H1 (cell line): ENCODE results near the gene HOXC11. TPM values are rescaled to one million over a fixed set of nuclear protein-coding genes. Genes with fewer than 3 reads are reported as not detected.
A peak's percentile ranks its signal among the peaks of the same experiment; 100 is the strongest.

Source experiments
- CTCF ChIA-PET: fragments of 300-600 bp; sonication (Branson Sonifier 250); formaldehyde crosslinking; loops from one replicate; lab custom pipeline; 2021; ENCODE audit not compliant: partially characterized antibody; lab: Charles Lee
- POLR2A ChIA-PET: fragments of 300-600 bp; sonication (Branson Sonifier 250); formaldehyde crosslinking; loops from one replicate; lab custom pipeline; 2021; ENCODE audit warnings: inconsistent platforms; ENCODE audit not compliant: partially characterized antibody; lab: Charles Lee
- DNase-seq, 2 experiments: peaks; one replicate each; pipeline versions ENCODE4 v3.0.0 to v3.0.0-alpha.2; 2010 to 2022; ENCODE audit warnings: low spot score in 2 of 2, low read depth in 1 of 2, mixed read lengths in 1 of 2
- FAIRE-seq: peaks from 2 replicates; lab custom pipeline; 2011; peaks lifted over from hg19 to GRCh38; lab: Jason Lieb, UNC
- H2AFZ ChIP-seq: 2 replicates; pipeline ENCODE4 v1.8.1; 2012; ENCODE audit warnings: low read length, inconsistent platforms
- H2AK5ac ChIP-seq: 2 replicates; pipeline ENCODE4 v1.6.1; 2013; ENCODE audit warnings: low read depth, low read length
- H2BK120ac ChIP-seq: replicated peaks from 2 replicates; pipeline ENCODE3; 2013; ENCODE audit warnings: low read depth, low read length, inconsistent platforms
- H2BK12ac ChIP-seq: 2 replicates; pipeline ENCODE4 v1.6.1; 2013; ENCODE audit warnings: low read depth, low read length
- H2BK15ac ChIP-seq: 2 replicates; pipeline ENCODE4 v1.6.1; 2013; ENCODE audit warnings: low read length
- H2BK20ac ChIP-seq: 2 replicates; pipeline ENCODE4 v1.6.1; 2013; ENCODE audit warnings: low read length
- H2BK5ac ChIP-seq: 2 replicates; pipeline ENCODE4 v1.6.1; 2013; ENCODE audit warnings: low read depth, low read length
- H3K14ac ChIP-seq: 2 replicates; pipeline ENCODE4 v1.6.1; 2013; ENCODE audit warnings: inconsistent platforms; ENCODE audit not compliant: insufficient read length
- H3K18ac ChIP-seq: 2 replicates; pipeline ENCODE4 v1.6.1; 2013; ENCODE audit warnings: low read length; ENCODE audit errors: extremely low read depth
- H3K23ac ChIP-seq: 2 replicates; pipeline ENCODE4 v1.6.1; 2013; ENCODE audit warnings: inconsistent platforms; ENCODE audit not compliant: insufficient read length
- H3K23me2 ChIP-seq: 2 replicates; pipeline ENCODE4 v1.6.1; 2013; ENCODE audit warnings: low read depth, low read length
- H3K27ac ChIP-seq: 2 replicates; pipeline ENCODE4 v1.6.1; 2011; ENCODE audit warnings: low read depth, low read length, inconsistent platforms
- H3K27me3 ChIP-seq, 4 experiments: replicated peaks in 1 of 4; 1 replicate in 1 of 4; 2 replicates in 3 of 4; pipeline versions ENCODE4 v1.6.1 to v1.8.1; 2011 to 2013; ENCODE audit warnings: low read length in 3 of 4, mild to moderate bottlenecking in 3 of 4, inconsistent platforms in 2 of 4, mixed read lengths in 2 of 4, moderate library complexity in 1 of 4; ENCODE audit not compliant: control insufficient read depth in 3 of 4, insufficient read depth in 3 of 4; ENCODE audit errors: extremely low read depth in 1 of 4
- H3K36me3 ChIP-seq, 4 experiments: 2 replicates each; pipeline versions ENCODE4 v1.6.1 to v1.8.1; 2011 to 2013; ENCODE audit warnings: mild to moderate bottlenecking in 4 of 4, low read length in 3 of 4, moderate library complexity in 2 of 4, control low read depth in 1 of 4, inconsistent platforms in 1 of 4; ENCODE audit not compliant: insufficient read depth in 4 of 4, control insufficient read depth in 2 of 4
- H3K4ac ChIP-seq: replicated peaks from 2 replicates; pipeline ENCODE3; 2013; ENCODE audit warnings: low read length, low read depth, mixed read lengths, inconsistent platforms; ENCODE audit not compliant: insufficient read length
- H3K4me1 ChIP-seq, 4 experiments: replicated peaks in 1 of 4; 1 replicate in 1 of 4; 2 replicates in 3 of 4; pipeline versions ENCODE4 v1.6.1 to v1.8.1; 2011 to 2013; ENCODE audit warnings: low read length in 3 of 4, inconsistent platforms in 2 of 4, mixed read lengths in 1 of 4; ENCODE audit not compliant: insufficient read depth in 4 of 4, control insufficient read depth in 3 of 4
- H3K4me2 ChIP-seq, 2 experiments: 2 replicates each; pipeline versions ENCODE4 v1.6.1 to v1.8.1; 2011 to 2013; ENCODE audit warnings: low read depth in 2 of 2, low read length in 2 of 2, control low read depth in 1 of 2, inconsistent platforms in 1 of 2, mild to moderate bottlenecking in 1 of 2; ENCODE audit not compliant: insufficient read depth in 1 of 2
- H3K4me3 ChIP-seq, 4 experiments: fragments of 200-600, 300-600 bp in 1 of 4; sonication (generic), shearing (Covaris generic), sonication (Bioruptor Twin) in 1 of 4; 2 replicates each; pipeline versions ENCODE4 v1.5.1 to v1.8.1; 2011 to 2016; ENCODE audit warnings: low read length in 4 of 4, low read depth in 3 of 4, control low read depth in 2 of 4, inconsistent platforms in 2 of 4, mild to moderate bottlenecking in 2 of 4, mixed read lengths in 1 of 4, moderate library complexity in 1 of 4; ENCODE audit not compliant: insufficient read depth in 2 of 4; ENCODE audit errors: extremely low read depth in 1 of 4
- H3K56ac ChIP-seq: replicated peaks from 2 replicates; pipeline ENCODE3; 2013; ENCODE audit warnings: low read depth, mild to moderate bottlenecking, mixed read lengths, low read length, inconsistent platforms; ENCODE audit not compliant: insufficient read length
- H3K79me1 ChIP-seq: 2 replicates; pipeline ENCODE4 v1.6.1; 2013; ENCODE audit warnings: low read depth, low read length, control low read depth
- H3K79me2 ChIP-seq, 2 experiments: 2 replicates each; pipeline versions ENCODE4 v1.6.1 to v1.8.1; 2012 to 2013; ENCODE audit warnings: low read length in 2 of 2, mild to moderate bottlenecking in 2 of 2, inconsistent platforms in 1 of 2; ENCODE audit not compliant: insufficient read depth in 2 of 2, control insufficient read depth in 1 of 2
- H3K9ac ChIP-seq, 4 experiments: replicated peaks in 1 of 4; 1 replicate in 1 of 4; 2 replicates in 3 of 4; pipeline versions ENCODE4 v1.6.1 to v1.8.1; 2011 to 2013; ENCODE audit warnings: low read depth in 3 of 4, low read length in 3 of 4, control low read depth in 2 of 4, mild to moderate bottlenecking in 2 of 4, moderate library complexity in 2 of 4, inconsistent platforms in 1 of 4; ENCODE audit errors: extremely low read depth in 1 of 4
- H3K9me3 ChIP-seq, 2 experiments: 2 replicates each; pipeline versions ENCODE4 v1.6.1 to v1.8.1; 2012 to 2013; ENCODE audit warnings: mild to moderate bottlenecking in 2 of 2, moderate library complexity in 2 of 2, control low read depth in 1 of 2, inconsistent platforms in 1 of 2, low read depth in 1 of 2, low read length in 1 of 2, mixed read lengths in 1 of 2; ENCODE audit not compliant: insufficient read depth in 2 of 2
- H4K20me1 ChIP-seq, 2 experiments: replicated peaks in 1 of 2; 2 replicates each; pipeline versions ENCODE3 to v1.8.1; 2011 to 2013; ENCODE audit warnings: inconsistent platforms in 2 of 2, low read length in 2 of 2, mild to moderate bottlenecking in 1 of 2; ENCODE audit not compliant: insufficient read depth in 2 of 2, control insufficient read depth in 1 of 2
- H4K5ac ChIP-seq: 2 replicates; pipeline ENCODE4 v1.6.1; 2013; ENCODE audit warnings: low read length, low read depth, mixed read lengths, inconsistent platforms; ENCODE audit not compliant: insufficient read length
- H4K8ac ChIP-seq: 2 replicates; pipeline ENCODE4 v1.8.0; 2013; ENCODE audit warnings: mild to moderate bottlenecking, moderate library complexity, low read length, inconsistent platforms; ENCODE audit not compliant: insufficient read depth; ENCODE audit errors: extremely low read depth
- H4K91ac ChIP-seq: replicated peaks from 2 replicates; pipeline ENCODE3; 2013; ENCODE audit warnings: low read length, mixed read lengths, inconsistent platforms; ENCODE audit not compliant: insufficient read length
- BRCA1 ChIP-seq: IDR thresholded peaks from 2 replicates; pipeline ENCODE4 v1.6.1; 2012; ENCODE audit warnings: low read depth, low read length, improper control_type of control experiment
- EZH2 ChIP-seq: fragments of 200-600 bp; sonication (generic); IDR thresholded peaks from 2 replicates; pipeline ENCODE4 v1.7.1; 2012; ENCODE audit warnings: low read depth, mild to moderate bottlenecking, moderate library complexity, low read length, inconsistent platforms; ENCODE audit not compliant: severe bottlenecking
- HDAC6 ChIP-seq: IDR thresholded peaks from one replicate; pipeline ENCODE4 v1.7.1; 2012; ENCODE audit warnings: low read depth, mild to moderate bottlenecking, inconsistent platforms, low read length, moderate library complexity
- MAX ChIP-seq: IDR thresholded peaks from 2 replicates; pipeline ENCODE4 v1.6.1; 2012; ENCODE audit warnings: inconsistent platforms
- POLR2A ChIP-seq, 2 experiments: IDR thresholded peaks; 1 replicate in 1 of 2; 2 replicates in 1 of 2; pipeline ENCODE4 v1.6.1; 2011; ENCODE audit warnings: low read depth in 2 of 2, low read length in 2 of 2, mild to moderate bottlenecking in 2 of 2; ENCODE audit errors: control extremely low read depth in 1 of 2
- RNF2 ChIP-seq: fragments of 200-900, 300-1000 bp; sonication (generic); IDR thresholded peaks from 2 replicates; pipeline ENCODE4 v1.7.1; 2016; ENCODE audit warnings: borderline replicate concordance, low read depth, mild to moderate bottlenecking, antibody characterized with exemption, low read length; ENCODE audit not compliant: poor library complexity, severe bottlenecking; ENCODE audit errors: missing control alignments
- SUZ12 ChIP-seq: fragments of 200-600 bp; sonication (generic); IDR thresholded peaks from 2 replicates; pipeline ENCODE4 v1.6.1; 2012; ENCODE audit warnings: mild to moderate bottlenecking, inconsistent platforms, low read length, moderate library complexity, mixed read lengths
- WGBS, 2 experiments: shearing (Covaris generic) in 1 of 2; methylation state at CpG; one replicate each; pipeline versions ENCODE4 v1.1.6 to v1.1.7; 2013 to 2015; ENCODE audit warnings: low lambda C conversion rate in 2 of 2, mixed read lengths in 2 of 2, inconsistent platforms in 1 of 2, low coverage in 1 of 2, missing lambda C conversion rate in 1 of 2; ENCODE audit not compliant: insufficient replicate concordance in 2 of 2, insufficient coverage in 1 of 2, insufficient read length in 1 of 2; ENCODE audit errors: extremely low coverage in 1 of 2, missing lambda C conversion rate in 1 of 2; 5-methylcytosine and 5-hydroxymethylcytosine counted together
- polyA plus RNA-seq, 7 experiments: library from polyadenylated mRNA; depleted of rRNA in 3 of 7; stranded (reverse) in 5 of 7; unstranded in 2 of 7; fragments of >200 nt in 5 of 7; fragments of 200-250 nt in 2 of 7; gene quantifications; 1 replicate in 5 of 7; 2 replicates in 1 of 7; 4 replicates in 1 of 7; pipeline versions ENCODE4 v1.2.1 to v1.2.3, GENCODE V29; 2011 to 2013; ENCODE audit warnings: missing spikeins in 2 of 7, mixed read lengths in 2 of 7
- total RNA-seq: library from RNA; stranded (reverse); fragmentation: NEBNext Ultra II Directional; extraction: Animal tissue kit (Norgen Biotek cat#: 25700); gene quantifications from 2 replicates; pipeline ENCODE4 v1.2.1, GENCODE V29; 2021

The HOXC11 gene
- total and polyA plus RNA-seq, 2 of the 8 experiments (the other 6 are each of a cell fraction or from before 2014, with no cell fraction given): not detected

GRCh38 chr12:53955036-53955775, 17.7 kb upstream of the HOXC11 start:
- Histone ChIP-seq H3K79me1 (no peaks in the 10 kb centered on the region), H3K79me2 (no peaks in the 10 kb centered on the region), H2BK15ac (peak overlapping the region; percentile 81; the same call in 1 of the 2 replicates), H3K9me3 (no peaks in the 10 kb centered on the region; a peak in 1 of 4 replicates), H2AK5ac (no peak overlapping the region), H3K14ac (no peak overlapping the region), H3K4me1 (peaks cover 0 to 12% (median 4%) of the 10 kb centered on the region in 4 experiments; a peak in 5 of 7 replicates), H4K5ac (no peak overlapping the region), H4K20me1 (peaks cover 34 to 64% of the 10 kb centered on the region in 2 experiments), H2BK5ac (no peak overlapping the region), H3K56ac (no peak overlapping the region), H3K4me2 (peak overlapping the region in 1 of 2 experiments; percentile 19; a peak in 1 of 4 replicates), H3K9ac (no peak overlapping the region), H2BK120ac (no peak overlapping the region), H2BK12ac (peak overlapping the region; percentile 94), H3K27me3 (peaks cover 100% of the 10 kb centered on the region in 4 experiments), H3K27ac (no peak overlapping the region), H3K23me2 (no peaks in the 10 kb centered on the region), H4K8ac (peak overlapping the region; percentile 82; the same call in 1 of the 2 replicates), H2BK20ac (no peak overlapping the region), H3K23ac (no peak overlapping the region), H4K91ac (no peak overlapping the region), H2AFZ (no peak overlapping the region), H3K36me3 (peaks cover 0 to 9% (median 0%) of the 10 kb centered on the region in 4 experiments; a peak in 1 of 8 replicates), H3K18ac (no peak overlapping the region; the same call in 1 of the 2 replicates), H3K4me3 (peak overlapping the region in 1 of 4 experiments; percentile 13; a peak in 1 of 8 replicates)
- WGBS, 2 experiments: 5% methylated on average over 51 of the region's 86 CpGs; no CpG with 5 or more reads in 1 of the 2 experiments
- no peak for DNase-seq
- no peak for FAIRE-seq
- CTCF ChIA-PET: interaction anchor here (1.3 to 5.6 kb wide), 5 partner anchors 9 to 199 kb away, joined by 4 to 40 read pairs (median 4); partner anchors contain the start of gene HOXC10
- POLR2A ChIA-PET: interaction anchor here (1.2 kb wide), 1 partner anchor 16 kb away, joined by 4 read pairs; no protein-coding TSS in a partner anchor
- TF ChIP-seq RNF2 (peak; percentile 64), BRCA1 (no peak), SUZ12 (peak; percentile 98), EZH2 (peak; percentile 98), HDAC6 (no peak), MAX (0 out of 2 replicates have a peak, but pooled peaks have one; percentile 16), POLR2A (IDR thresholded peaks at IDR 0.05; ENCODE audit: control extremely low read depth in 1 of 2, low read depth in 2 of 2, low read length in 2 of 2) (no peak)
- TF ChIP-seq, all 59 proteins: peak for 4
- H3K4ac ChIP-seq: no peak overlapping the region
